Measurements from ENCODE around the gene RAN. TPM values are rescaled to one million over a fixed set of nuclear protein-coding genes. Genes with fewer than 3 reads are reported as not detected.

RAN gene
- total RNA-seq, 1 experiment from 2014 or later = 1,538 TPM

GRCh38 chr12:130831876-130832405, 39.9 kb upstream of the RAN start:
- intact Hi-C loops (cut with micrococcal nuclease; ENCODE audit: unreplicated experiment) = no loop called here
- TF ChIP-seq, protein P1, sequence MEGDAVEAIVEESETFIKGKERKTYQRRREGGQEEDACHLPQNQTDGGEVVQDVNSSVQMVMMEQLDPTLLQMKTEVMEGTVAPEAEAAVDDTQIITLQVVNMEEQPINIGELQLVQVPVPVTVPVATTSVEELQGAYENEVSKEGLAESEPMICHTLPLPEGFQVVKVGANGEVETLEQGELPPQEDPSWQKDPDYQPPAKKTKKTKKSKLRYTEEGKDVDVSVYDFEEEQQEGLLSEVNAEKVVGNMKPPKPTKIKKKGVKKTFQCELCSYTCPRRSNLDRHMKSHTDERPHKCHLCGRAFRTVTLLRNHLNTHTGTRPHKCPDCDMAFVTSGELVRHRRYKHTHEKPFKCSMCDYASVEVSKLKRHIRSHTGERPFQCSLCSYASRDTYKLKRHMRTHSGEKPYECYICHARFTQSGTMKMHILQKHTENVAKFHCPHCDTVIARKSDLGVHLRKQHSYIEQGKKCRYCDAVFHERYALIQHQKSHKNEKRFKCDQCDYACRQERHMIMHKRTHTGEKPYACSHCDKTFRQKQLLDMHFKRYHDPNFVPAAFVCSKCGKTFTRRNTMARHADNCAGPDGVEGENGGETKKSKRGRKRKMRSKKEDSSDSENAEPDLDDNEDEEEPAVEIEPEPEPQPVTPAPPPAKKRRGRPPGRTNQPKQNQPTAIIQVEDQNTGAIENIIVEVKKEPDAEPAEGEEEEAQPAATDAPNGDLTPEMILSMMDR (IDR thresholded peaks at IDR 0.05; ENCODE audit: unreplicated experiment) = no peak
- no peak for DNase-seq
- peaks cover 38% of the 10 kb centered on the region for H3K4me1 Mint-ChIP-seq (ENCODE audit: low read depth, unreplicated experiment)
- H3K9me3 Mint-ChIP-seq (ENCODE audit: low read depth, unreplicated experiment) = no peaks in the 10 kb centered on the region
- no peaks in the 10 kb centered on the region for H3K27me3 Mint-ChIP-seq (ENCODE audit: unreplicated experiment)
- no peak overlapping the region for H3K27ac Mint-ChIP-seq (ENCODE audit: unreplicated experiment)
- H3K4me3 Mint-ChIP-seq (ENCODE audit: low read depth, unreplicated experiment) = no peak overlapping the region
- H3K36me3 Mint-ChIP-seq (ENCODE audit: insufficient read depth, unreplicated experiment) = peaks cover 7% of the 10 kb centered on the region
- CTCF ChIA-PET = no interaction called here
- no TSS peak for BruUV-seq (replicated peaks)

DNA sequence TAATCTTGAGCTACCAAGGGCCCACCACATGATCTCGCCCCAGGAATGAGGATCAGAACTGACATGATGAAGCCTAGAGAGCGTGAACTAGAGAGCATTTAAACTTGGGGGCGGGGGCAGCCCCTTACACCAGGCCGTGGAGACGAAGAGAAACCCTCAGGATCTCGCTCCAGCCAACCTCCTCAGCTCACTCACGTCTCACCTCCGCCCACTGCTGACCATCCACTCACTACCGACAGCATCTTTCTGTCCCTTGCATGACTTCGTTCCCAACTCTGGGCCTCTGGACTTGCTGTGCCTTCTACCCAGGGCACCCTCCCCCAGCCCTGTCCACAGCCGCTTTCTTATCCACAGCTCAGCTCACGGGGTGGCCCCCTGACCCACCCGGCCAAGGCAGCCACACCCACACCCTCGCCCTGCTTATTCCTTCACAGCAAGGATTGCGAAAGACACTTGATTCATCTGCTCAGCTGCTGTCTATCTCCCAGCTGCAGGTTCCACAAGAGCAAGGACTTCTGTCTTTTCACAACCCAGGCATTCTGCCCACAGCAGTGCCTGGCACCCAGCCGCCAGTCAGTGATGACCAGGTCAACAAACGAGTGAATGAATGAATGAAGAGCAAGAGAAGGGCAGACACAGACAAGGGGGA, 39.2 kb upstream of the RAN start:
- no peak for DNase-seq
- Mint-ChIP-seq H3K27ac (ENCODE audit: unreplicated experiment) (no peak overlapping the region), H3K9me3 (ENCODE audit: low read depth, unreplicated experiment) (no peaks in the 10 kb centered on the region), H3K4me1 (ENCODE audit: low read depth, unreplicated experiment) (peaks cover 40% of the 10 kb centered on the region), H3K27me3 (ENCODE audit: unreplicated experiment) (no peaks in the 10 kb centered on the region), H3K4me3 (ENCODE audit: low read depth, unreplicated experiment) (no peak overlapping the region), H3K36me3 (ENCODE audit: insufficient read depth, unreplicated experiment) (peaks cover 8% of the 10 kb centered on the region)
- TF ChIP-seq, protein P1 (IDR thresholded peaks at IDR 0.05; ENCODE audit: unreplicated experiment) = no peak
- CTCF ChIA-PET = no interaction called here
- intact Hi-C loops (cut with micrococcal nuclease; ENCODE audit: unreplicated experiment) = no loop called here
- no TSS peak for BruUV-seq (replicated peaks)

DNA sequence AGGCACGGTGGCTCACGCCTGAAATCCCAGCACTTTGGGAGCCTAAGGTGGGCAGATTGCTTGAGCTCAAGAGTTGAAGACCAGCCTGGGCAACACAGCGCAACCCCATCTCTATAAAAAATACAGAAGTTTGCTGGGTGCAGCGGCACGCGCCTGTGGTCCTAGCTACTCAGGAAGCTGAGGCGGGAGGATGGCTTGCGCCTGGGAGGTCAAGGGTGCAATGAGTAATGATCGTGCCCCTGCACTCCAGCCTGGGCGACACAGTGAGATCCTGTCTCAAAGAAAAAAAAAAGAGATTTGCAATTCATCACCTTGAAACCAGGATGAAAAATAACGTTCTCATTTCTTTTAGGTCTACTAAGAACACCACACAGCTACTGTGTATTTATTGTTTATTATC, 36.9 kb upstream of the RAN start:
- no peaks in the 10 kb centered on the region for H3K27me3 Mint-ChIP-seq (ENCODE audit: unreplicated experiment)
- no peak for DNase-seq
- peaks cover 55% of the 10 kb centered on the region for H3K4me1 Mint-ChIP-seq (ENCODE audit: low read depth, unreplicated experiment)
- no peaks in the 10 kb centered on the region for H3K9me3 Mint-ChIP-seq (ENCODE audit: low read depth, unreplicated experiment)
- TF ChIP-seq, protein P1 (IDR thresholded peaks at IDR 0.05; ENCODE audit: unreplicated experiment) = no peak
- H3K27ac Mint-ChIP-seq (ENCODE audit: unreplicated experiment) = no peak overlapping the region
- H3K4me3 Mint-ChIP-seq (ENCODE audit: low read depth, unreplicated experiment) = no peak overlapping the region
- no TSS peak for BruUV-seq (replicated peaks)
- H3K36me3 Mint-ChIP-seq (ENCODE audit: insufficient read depth, unreplicated experiment) = peaks cover 24% of the 10 kb centered on the region
- CTCF ChIA-PET = no interaction called here
- intact Hi-C loops (cut with micrococcal nuclease; ENCODE audit: unreplicated experiment) = loop anchor here (5.0 kb wide), 1 partner anchor 37 kb away; the partner anchor contains the start of gene RAN

DNA sequence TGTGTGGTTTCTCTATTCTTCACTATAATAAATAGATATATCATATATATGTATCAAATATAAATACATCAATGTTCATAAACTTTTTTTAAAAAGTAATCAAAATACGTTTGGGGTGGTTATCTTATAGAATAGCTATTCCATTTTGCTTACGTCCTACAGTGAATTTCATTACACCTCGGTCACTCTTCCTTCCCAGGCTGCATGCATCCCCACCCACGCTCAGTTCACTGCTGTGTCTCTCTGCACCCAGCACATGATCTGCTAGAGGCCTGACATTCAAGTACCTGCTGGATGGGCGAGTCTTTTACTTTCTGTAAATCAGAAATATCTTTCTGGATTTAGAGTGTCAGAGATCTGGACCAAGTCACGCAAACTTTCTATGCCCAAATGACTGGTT, 36.4 kb upstream of the RAN start:
- Mint-ChIP-seq H3K36me3 (ENCODE audit: insufficient read depth, unreplicated experiment) (peaks cover 24% of the 10 kb centered on the region), H3K4me3 (ENCODE audit: low read depth, unreplicated experiment) (no peak overlapping the region), H3K4me1 (ENCODE audit: low read depth, unreplicated experiment) (peaks cover 52% of the 10 kb centered on the region), H3K27ac (ENCODE audit: unreplicated experiment) (no peak overlapping the region), H3K27me3 (ENCODE audit: unreplicated experiment) (no peaks in the 10 kb centered on the region), H3K9me3 (ENCODE audit: low read depth, unreplicated experiment) (no peaks in the 10 kb centered on the region)
- CTCF ChIA-PET = no interaction called here
- DNase-seq = no peak
- no TSS peak for BruUV-seq (replicated peaks)
- TF ChIP-seq, protein P1 (IDR thresholded peaks at IDR 0.05; ENCODE audit: unreplicated experiment) = no peak
- intact Hi-C loops (cut with micrococcal nuclease; ENCODE audit: unreplicated experiment) = loop anchor here (5.0 kb wide), 1 partner anchor 37 kb away; the partner anchor contains the start of gene RAN
